Psoas muscle (tissue), 8 donors: ENCODE results near the gene LGALS3BP. TPM values are rescaled to one million over a fixed set of nuclear protein-coding genes. Genes with fewer than 3 reads are reported as not detected.

Source experiments
- ATAC-seq, 4 donors: fragments of 200-7000 bp; cut with Tn5 transposase; one replicate each; pipeline ENCODE4 v1.9.1; 2020; ENCODE audit warnings: moderate library complexity in 3 of 4, mild to moderate bottlenecking in 2 of 4
- DNase-seq, 2 donors: peaks; one replicate each; pipeline ENCODE4 v3.0.0-alpha.2; 2020
- H3K27ac ChIP-seq: fragments of 200-600 bp; one replicate; pipeline ENCODE4 v1.8.0; 2022
- H3K27me3 ChIP-seq, 3 donors: fragments of 200-600 bp in 1 of 3; one replicate each; pipeline versions ENCODE4 v1.6.1 to v1.8.0; 2013 to 2022; ENCODE audit warnings: low read length in 2 of 3, mild to moderate bottlenecking in 2 of 3, moderate library complexity in 1 of 3; ENCODE audit not compliant: insufficient read depth in 3 of 3
- H3K36me3 ChIP-seq, 2 donors: fragments of 200-600 bp in 1 of 2; one replicate each; pipeline versions ENCODE4 v1.6.1 to v1.8.0; 2013 to 2022; ENCODE audit warnings: low read depth in 1 of 2, mild to moderate bottlenecking in 1 of 2, moderate library complexity in 1 of 2; ENCODE audit not compliant: insufficient read depth in 1 of 2
- H3K4me1 ChIP-seq: fragments of 200-600 bp; one replicate; pipeline ENCODE4 v1.8.0; 2022
- H3K4me3 ChIP-seq: fragments of 200-600 bp; one replicate; pipeline ENCODE4 v1.8.0; 2022; ENCODE audit warnings: mild to moderate bottlenecking
- H3K9me3 ChIP-seq: fragments of 200-600 bp; one replicate; pipeline ENCODE4 v1.8.0; 2022
- WGBS, 3 donors: extraction: QIAGEN DNeasy Blood & Tissue Kit; methylation state at CpG; one replicate each; pipeline versions ENCODE4 v1.1.6 to v1.1.7; 2013; 5-methylcytosine and 5-hydroxymethylcytosine counted together
- intact Hi-C, 2 donors: fragments of 100-400 bp; cut with DNase I; formaldehyde crosslinking; loops; one replicate each; pipeline versions ENCODE4 v1.11.0 to v1.14.2; 2022
- polyA plus RNA-seq, 3 donors: library from polyadenylated mRNA; stranded (reverse); fragments of 200-250 nt; gene quantifications; one replicate each; pipeline ENCODE4 v1.2.3, GENCODE V29; 2013
- total RNA-seq, 4 donors: library from RNA; stranded (reverse); fragmentation: NEBNext Ultra II Directional in 2 of 4; extraction: Animal tissue kit (Norgen Biotek cat#: 25700) in 2 of 4; gene quantifications; one replicate each; pipeline versions ENCODE4 v1.2.1 to v1.2.4, GENCODE V29; 2021 to 2023
- TF ChIP-seq, protein P1 (sequence below): fragments of 200-600 bp; IDR thresholded peaks from one replicate; pipeline ENCODE4 v1.8.0; 2022; ENCODE audit warnings: antibody characterized with exemption
- donor health status: healthy with polysubstance abuse.
- donor health status: DM: no; HTN: no; CAD: no; lungs with moderate emphysema.
- donor health status: Bipolar disorder and iron deficiency.
- donor health status: healthy.
- donor health status: DM: yes; HTN: yes; CAD: no.
- donor health status: DM: no; HTN: no; CAD: no.
- donor health status: DM: no; HTN: no; CAD: no.
- donor health status: DM: yes; HTN: yes; CAD: no.

The LGALS3BP gene
- total and polyA plus RNA-seq, 7 donors: 8.9 to 35.5 (median 14.9) TPM

DNA sequence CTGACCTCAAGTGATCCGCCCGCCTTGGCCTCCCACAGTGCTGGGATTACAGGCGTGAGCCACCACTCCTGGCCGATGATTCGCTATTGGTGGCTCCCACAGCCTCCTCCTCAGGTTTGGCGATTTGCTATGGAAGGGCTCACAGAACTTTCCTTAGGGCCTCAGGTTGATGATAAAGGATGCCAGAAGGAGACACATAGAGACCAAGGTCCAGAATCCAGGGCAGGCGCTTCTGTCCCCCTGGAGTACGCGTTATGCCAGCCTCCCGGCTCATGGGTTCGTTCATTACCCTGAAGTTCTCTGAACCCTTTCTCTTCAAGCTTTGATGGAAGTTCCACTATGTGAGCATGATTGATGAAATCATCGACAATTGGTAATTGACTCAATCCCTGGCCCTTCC, 19.9 kb downstream of the LGALS3BP start:
- intact Hi-C loops: no loop called here
- no peaks in the 10 kb centered on the region for H3K4me1 ChIP-seq
- no peak overlapping the region for H3K4me3 ChIP-seq
- H3K9me3 ChIP-seq: no peaks in the 10 kb centered on the region
- 93 to 95% (median 94%) methylated on average over 12 of the region's 12 CpGs for WGBS, 3 donors
- H3K27ac ChIP-seq: no peak overlapping the region
- TF ChIP-seq, protein P1, sequence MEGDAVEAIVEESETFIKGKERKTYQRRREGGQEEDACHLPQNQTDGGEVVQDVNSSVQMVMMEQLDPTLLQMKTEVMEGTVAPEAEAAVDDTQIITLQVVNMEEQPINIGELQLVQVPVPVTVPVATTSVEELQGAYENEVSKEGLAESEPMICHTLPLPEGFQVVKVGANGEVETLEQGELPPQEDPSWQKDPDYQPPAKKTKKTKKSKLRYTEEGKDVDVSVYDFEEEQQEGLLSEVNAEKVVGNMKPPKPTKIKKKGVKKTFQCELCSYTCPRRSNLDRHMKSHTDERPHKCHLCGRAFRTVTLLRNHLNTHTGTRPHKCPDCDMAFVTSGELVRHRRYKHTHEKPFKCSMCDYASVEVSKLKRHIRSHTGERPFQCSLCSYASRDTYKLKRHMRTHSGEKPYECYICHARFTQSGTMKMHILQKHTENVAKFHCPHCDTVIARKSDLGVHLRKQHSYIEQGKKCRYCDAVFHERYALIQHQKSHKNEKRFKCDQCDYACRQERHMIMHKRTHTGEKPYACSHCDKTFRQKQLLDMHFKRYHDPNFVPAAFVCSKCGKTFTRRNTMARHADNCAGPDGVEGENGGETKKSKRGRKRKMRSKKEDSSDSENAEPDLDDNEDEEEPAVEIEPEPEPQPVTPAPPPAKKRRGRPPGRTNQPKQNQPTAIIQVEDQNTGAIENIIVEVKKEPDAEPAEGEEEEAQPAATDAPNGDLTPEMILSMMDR: no peak
- DNase-seq: no peak
- H3K36me3 ChIP-seq: no peaks in the 10 kb centered on the region
- ATAC-seq: no peak
- H3K27me3 ChIP-seq: no peaks in the 10 kb centered on the region

DNA sequence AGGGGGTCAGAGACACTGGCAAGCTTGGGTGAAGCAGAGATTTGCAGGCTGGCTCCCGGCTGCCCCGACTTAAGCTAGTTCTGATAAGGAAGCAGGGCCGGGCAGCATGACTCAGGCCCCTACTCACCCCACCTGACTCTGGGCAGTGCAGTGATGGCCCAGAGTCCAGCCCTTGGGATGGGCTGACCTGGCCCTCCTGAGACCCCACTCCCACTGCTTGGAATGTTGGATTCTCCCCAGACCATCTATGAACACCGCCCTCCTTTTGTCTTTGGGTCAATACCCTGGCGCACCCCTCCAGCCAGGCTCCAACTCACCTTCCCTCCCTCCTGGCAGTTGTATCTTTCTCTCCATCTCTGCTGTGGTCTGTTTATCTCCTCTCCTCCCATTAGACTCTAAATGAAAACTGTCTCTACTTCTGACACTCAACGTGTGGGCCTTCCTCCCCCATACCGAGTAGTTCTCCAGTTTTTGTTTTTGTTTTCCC, 21.0 kb downstream of the LGALS3BP start:
- intact Hi-C loops: no loop called here
- H3K4me1 ChIP-seq: no peaks in the 10 kb centered on the region
- no peaks in the 10 kb centered on the region for H3K36me3 ChIP-seq
- H3K4me3 ChIP-seq: no peak overlapping the region
- whole genome bisulfite sequencing, 3 donors: 90 to 92% (median 92%) methylated on average over 7 of the region's 7 CpGs
- H3K27ac ChIP-seq: no peak overlapping the region
- ATAC-seq: no peak
- TF ChIP-seq, protein P1: no peak
- DNase-seq: no peak
- H3K27me3 ChIP-seq: no peaks in the 10 kb centered on the region
- no peaks in the 10 kb centered on the region for H3K9me3 ChIP-seq

DNA sequence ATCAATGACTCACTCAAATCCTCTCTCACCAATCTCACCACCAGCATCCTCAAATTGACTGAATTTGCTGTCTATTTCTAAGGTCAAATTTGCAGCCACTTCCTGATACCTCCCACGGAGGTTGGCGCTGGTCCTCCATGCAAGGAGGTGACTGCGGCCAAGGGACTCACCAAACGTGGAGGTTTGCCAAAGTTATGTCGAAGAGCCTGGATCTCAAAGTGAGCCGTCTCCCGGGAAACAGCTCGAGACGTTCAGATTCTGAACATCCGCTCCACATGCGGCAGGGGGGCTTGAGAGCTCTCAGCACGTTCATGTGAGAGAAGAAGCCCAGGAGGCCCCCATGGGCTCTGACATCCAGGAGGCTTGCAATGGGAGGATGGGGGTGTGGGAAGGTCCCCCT, 22.6 kb downstream of the LGALS3BP start:
- no peaks in the 10 kb centered on the region for H3K27me3 ChIP-seq

DNA sequence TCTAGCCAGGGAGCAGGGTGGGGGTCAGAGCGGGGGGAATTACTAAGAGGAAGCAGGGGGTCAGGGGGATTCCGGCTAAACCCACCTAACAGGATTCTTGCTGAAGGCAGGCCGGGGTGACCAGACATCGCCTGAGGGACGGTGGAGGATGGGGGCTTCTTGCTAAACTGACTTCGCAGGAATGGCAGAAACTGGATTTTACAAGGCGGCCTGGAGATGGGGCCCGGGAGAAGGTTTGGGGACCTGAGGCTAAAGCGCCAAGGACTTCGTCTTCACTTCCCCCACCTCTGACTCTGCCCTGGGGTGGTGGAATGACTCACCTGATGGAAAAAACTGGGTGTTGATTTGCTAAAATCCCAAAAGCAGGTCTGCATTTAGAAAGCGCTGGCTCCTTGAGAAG, 23.5 kb downstream of the LGALS3BP start:
- Histone ChIP-seq H3K27ac (no peak overlapping the region), H3K27me3 (no peaks in the 10 kb centered on the region), H3K9me3 (peaks cover 4% of the 10 kb centered on the region), H3K36me3 (no peaks in the 10 kb centered on the region), H3K4me3 (no peak overlapping the region), H3K4me1 (no peaks in the 10 kb centered on the region)
- no peak for ATAC-seq
- WGBS, 3 donors: 88 to 91% (median 89%) methylated on average over 11 of the region's 11 CpGs
- intact Hi-C loops: no loop called here
- TF ChIP-seq, protein P1: no peak
- no peak for DNase-seq

More for the DNA sequence above, 22.6 kb downstream of the LGALS3BP start:
- TF ChIP-seq, protein P1: no peak
- H3K36me3 ChIP-seq: no peaks in the 10 kb centered on the region
- ATAC-seq (no peak), DNase-seq (no peak)
- WGBS, 3 donors: 63 to 69% (median 64%) methylated on average over 12 of the region's 12 CpGs
- no peak overlapping the region for H3K27ac ChIP-seq
- intact Hi-C loops: no loop called here
- no peaks in the 10 kb centered on the region for H3K9me3 ChIP-seq
- H3K4me3 ChIP-seq: no peak overlapping the region
- H3K4me1 ChIP-seq: no peaks in the 10 kb centered on the region

DNA sequence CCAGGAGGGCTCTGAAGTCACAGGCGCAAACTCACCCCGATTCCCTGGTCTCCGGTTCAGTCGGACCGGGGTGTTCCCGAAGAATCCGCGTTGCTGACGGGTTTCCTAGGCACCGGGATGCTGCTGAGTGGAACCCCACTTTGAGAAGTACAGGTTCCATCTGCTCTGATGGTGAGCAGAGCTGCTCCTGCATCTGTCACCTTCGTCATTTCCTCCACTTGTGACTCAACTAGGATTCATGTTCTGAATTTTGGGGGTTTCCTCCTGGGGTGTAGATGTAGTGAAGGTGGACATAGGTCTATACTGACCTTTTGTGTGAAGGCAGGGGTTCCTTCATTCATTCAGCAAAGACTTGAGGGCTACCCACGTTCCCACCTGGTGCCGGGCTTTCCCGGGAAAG, 25.0 kb downstream of the LGALS3BP start:
- H3K36me3 ChIP-seq: no peaks in the 10 kb centered on the region
- H3K9me3 ChIP-seq: peaks cover 14% of the 10 kb centered on the region
- no peaks in the 10 kb centered on the region for H3K4me1 ChIP-seq
- 88 to 93% (median 89%) methylated on average over 14 of the region's 14 CpGs for WGBS, 3 donors
- no peak for DNase-seq
- H3K27me3 ChIP-seq: no peaks in the 10 kb centered on the region
- TF ChIP-seq, protein P1: no peak
- no peak overlapping the region for H3K4me3 ChIP-seq
- intact Hi-C loops: no loop called here
- H3K27ac ChIP-seq: no peak overlapping the region
- ATAC-seq: no peak
